ENCODE measurements around the gene DNAJC16.

Gene DNAJC16

GRCh38 chr1:15620902-15621682 lies 94.4 kb downstream of the DNAJC16 start:
- no peak for DNase-seq (ENCODE audit: low read depth in 3 of 3)

- no peak for DNase-seq (ENCODE audit: low read depth in 3 of 3)
Measured at GRCh38 chr1:15621975-15622374, 95.3 kb downstream of the DNAJC16 start.

GRCh38 chr1:15622712-15623373 lies 96.2 kb downstream of the DNAJC16 start:
- DNase-seq (ENCODE audit: low read depth in 3 of 3): no peak

- no peak for DNase-seq (ENCODE audit: low read depth in 3 of 3)
Measured at GRCh38 chr1:15623435-15623834, 96.8 kb downstream of the DNAJC16 start.

- DNase-seq (ENCODE audit: low read depth in 3 of 3): no peak
Measured at GRCh38 chr1:15624133-15624714, 97.6 kb downstream of the DNAJC16 start.

- no peak for DNase-seq (ENCODE audit: low read depth in 3 of 3)
Measured at GRCh38 chr1:15625056-15625917, 98.6 kb downstream of the DNAJC16 start.

Data from stimulated activated CD4-positive, alpha-beta T cell treated with anti-CD3 and anti-CD28 coated beads, TNF-alpha, amount 100 ng/mL, for 4 hours (primary cell).